NCI-H2171 treated with DMSO at 0.1 percent for 48 hours (cell line): ENCODE data around the gene PARD3.

Experiments used
- DNase-seq: peaks from one replicate; lab custom pipeline; 2025; lab: John Stamatoyannopoulos, UW

The PARD3 gene

GRCh38 chr10:34580214-34580613 is 234.9 kb downstream of the PARD3 start:
- no peak for DNase-seq

DNA sequence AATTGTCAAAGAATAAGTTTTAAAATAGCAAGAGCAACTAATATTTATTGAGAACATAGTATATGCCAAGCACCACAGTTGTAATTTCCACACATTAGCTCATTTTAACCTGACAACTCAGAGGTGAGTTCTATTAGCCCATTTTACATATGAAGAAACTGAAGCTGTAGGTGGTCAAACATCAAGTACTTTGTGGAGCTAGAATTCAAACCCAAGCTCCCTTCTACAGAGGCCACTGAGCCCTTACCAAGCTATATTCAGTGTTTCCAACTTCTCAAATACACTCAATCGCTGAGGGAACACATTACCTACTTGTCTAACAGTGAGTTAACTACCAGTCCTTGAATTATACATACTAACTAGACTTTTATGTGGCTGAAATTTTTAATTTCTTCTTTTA is 236.6 kb downstream of the PARD3 start:
- no peak for DNase-seq

- no peak for DNase-seq
These were observed 238.3 kb downstream of the PARD3 start for GRCh38 chr10:34576797-34577196.

GRCh38 chr10:34575882-34576281 is 239.2 kb downstream of the PARD3 start:
- no peak for DNase-seq

GRCh38 chr10:34574353-34574934 is 240.7 kb downstream of the PARD3 start:
- DNase-seq, result no peak

DNA sequence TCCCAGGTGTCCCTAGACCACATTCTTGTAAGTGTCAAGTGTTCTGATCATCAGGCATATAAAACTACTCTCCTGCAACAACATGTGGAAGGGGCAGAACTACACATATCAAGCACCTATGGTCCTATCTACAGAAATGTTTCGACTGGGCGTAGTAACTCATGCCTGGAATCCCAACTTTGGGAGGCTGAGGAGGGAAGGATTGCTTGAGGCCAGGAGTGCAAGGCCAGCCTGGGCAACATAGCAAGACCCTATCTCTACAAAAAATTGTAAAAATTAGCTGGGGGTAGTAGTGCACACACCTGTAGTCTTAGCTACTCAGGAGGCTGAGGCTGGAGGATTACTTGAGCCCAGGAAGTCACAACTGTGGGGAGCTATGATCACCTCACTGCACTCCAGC is 244.2 kb downstream of the PARD3 start:
- DNase-seq, result no peak

DNA sequence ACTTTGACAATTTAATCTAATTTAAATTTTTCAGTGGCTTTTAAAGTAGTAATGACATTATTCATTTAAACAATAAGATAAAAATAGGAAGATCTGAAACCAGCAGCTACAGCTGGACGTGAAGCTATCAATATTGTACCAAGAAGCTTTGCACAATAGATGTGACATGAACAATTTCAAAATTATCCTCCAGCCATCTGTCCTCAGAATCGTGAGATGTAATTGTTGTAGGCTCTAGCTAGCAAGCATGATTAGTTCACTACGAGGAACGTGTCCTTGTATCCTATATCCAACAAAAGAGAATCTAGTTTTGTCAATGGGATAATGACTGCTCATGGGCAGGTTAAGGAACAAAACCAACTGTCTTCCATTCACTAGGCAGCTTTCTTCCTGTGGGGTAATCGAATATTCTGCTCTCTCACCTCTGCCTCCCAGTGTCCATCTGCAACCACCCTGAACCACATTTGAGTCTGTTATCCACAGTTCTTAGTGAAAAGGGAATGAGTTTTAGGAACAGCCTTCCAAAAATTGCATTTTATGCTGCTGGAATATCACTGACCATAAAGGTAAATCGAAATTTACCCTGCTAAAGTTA is 247.3 kb downstream of the PARD3 start:
- DNase-seq, result peak; percentile 24

GRCh38 chr10:34565934-34566333 is 249.2 kb downstream of the PARD3 start:
- no peak for DNase-seq

DNA sequence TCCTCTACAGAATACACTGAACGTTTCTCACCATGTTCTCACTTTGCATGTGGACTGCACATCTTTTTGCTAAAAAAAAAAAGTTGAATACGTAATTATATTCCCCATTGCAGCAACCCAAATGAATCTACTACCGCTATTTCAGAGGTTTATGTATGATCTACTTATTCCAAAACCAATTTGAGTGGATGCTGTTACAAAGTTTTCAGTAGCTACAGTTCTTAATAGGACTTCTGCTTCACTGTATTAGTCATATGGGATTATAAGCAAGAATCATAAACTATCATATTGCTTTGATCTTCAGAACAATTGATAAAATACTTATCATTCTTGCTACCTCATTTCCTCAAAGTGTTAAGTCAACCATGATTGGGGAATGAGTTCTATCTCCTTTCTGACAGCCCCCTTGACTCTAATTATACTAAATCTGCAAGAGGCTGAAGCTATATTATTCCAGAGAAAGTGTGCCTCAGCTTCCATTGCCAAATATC is 257.0 kb downstream of the PARD3 start:
- no peak for DNase-seq

- DNase-seq, result no peak
These were observed 257.9 kb downstream of the PARD3 start for GRCh38 chr10:34557173-34557572.

GRCh38 chr10:34555653-34556052 is 259.4 kb downstream of the PARD3 start:
- DNase-seq, result no peak

DNA sequence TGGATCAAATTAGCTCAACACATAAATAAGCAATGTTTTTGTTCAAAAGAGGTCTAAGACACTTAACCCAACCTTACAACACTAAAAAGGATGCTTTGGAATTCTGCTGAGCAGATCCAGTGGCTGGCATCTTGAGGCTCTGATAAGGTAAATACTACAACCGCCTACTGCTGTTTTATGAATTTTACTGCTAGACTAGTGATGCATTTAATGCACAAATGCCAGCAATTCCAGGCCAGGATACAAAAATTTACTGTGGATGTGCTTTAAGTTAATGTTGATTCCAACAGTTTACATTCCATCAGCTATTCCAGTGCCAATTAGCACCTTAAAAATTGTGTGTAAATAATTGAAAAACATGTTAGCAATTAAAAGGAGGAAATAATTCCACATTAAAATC is 261.3 kb downstream of the PARD3 start:
- no peak for DNase-seq

GRCh38 chr10:34551295-34551694 is 263.8 kb downstream of the PARD3 start:
- DNase-seq, result no peak

GRCh38 chr10:34549953-34550352 is 265.1 kb downstream of the PARD3 start:
- DNase-seq, result no peak

- no peak for DNase-seq
These were observed 266.1 kb downstream of the PARD3 start for GRCh38 chr10:34549001-34549400.

DNA sequence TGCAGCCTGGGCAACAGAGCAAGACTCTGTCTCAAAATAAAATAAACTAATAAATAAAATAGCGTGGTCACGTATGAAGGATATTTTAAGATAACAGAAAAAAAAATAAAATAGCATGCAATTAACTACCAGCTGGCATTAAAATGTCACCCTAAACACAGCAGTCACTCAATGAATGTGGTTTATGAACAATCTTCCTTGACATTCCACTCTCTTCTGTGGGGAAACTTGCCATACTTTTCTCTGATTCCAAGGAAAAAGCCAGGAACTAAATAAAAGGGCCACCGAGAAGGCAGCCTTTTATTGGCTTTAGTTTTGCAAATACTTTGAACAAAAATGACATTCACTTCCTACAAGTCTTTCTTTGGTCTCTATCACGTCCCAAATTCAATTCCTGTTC is 266.6 kb downstream of the PARD3 start:
- DNase-seq, result no peak

DNA sequence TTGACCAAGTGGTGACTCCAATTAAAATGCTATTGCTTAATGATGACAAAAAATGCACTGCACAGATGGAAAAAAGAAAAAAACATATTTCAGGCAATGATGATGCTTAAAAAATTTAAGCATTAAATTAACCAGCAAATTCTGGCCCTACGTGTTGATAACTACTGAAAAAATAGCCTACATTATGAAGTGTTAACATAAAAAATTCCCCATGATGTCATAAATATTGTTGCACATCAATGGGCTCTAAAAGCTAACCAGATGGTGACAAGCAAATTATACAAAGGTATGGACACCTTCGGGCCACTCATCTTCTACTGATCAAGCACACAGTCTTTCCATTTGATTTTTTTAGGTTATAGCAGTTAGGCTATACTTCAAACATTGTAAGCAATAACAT is 267.4 kb downstream of the PARD3 start:
- DNase-seq, result no peak

- DNase-seq, result no peak
These were observed 267.8 kb downstream of the PARD3 start for GRCh38 chr10:34547291-34547690.

- DNase-seq, result peak; percentile 5
These were observed 270.7 kb downstream of the PARD3 start for GRCh38 chr10:34544400-34544799.

- DNase-seq, result no peak
These were observed 271.4 kb downstream of the PARD3 start for GRCh38 chr10:34543716-34544115.

DNA sequence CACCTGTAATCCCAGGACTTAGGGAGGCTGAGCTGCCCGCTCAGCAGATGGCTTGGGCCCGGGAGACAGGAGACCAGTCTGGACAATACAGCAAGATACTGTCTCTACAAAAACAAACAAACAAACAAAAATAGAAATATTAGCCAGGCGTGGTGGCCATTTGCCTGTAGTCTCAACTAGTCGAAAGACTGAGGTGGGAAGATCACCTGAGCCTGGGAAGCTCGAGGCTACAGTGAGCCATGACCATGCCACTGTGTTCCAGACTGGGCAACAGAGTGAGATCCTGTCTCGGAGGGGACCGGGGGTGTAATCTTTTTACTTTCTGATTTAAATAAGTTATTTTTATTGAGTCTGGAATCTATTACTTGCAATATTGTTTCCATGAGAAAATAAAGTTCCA is 274.6 kb downstream of the PARD3 start:
- no peak for DNase-seq

DNA sequence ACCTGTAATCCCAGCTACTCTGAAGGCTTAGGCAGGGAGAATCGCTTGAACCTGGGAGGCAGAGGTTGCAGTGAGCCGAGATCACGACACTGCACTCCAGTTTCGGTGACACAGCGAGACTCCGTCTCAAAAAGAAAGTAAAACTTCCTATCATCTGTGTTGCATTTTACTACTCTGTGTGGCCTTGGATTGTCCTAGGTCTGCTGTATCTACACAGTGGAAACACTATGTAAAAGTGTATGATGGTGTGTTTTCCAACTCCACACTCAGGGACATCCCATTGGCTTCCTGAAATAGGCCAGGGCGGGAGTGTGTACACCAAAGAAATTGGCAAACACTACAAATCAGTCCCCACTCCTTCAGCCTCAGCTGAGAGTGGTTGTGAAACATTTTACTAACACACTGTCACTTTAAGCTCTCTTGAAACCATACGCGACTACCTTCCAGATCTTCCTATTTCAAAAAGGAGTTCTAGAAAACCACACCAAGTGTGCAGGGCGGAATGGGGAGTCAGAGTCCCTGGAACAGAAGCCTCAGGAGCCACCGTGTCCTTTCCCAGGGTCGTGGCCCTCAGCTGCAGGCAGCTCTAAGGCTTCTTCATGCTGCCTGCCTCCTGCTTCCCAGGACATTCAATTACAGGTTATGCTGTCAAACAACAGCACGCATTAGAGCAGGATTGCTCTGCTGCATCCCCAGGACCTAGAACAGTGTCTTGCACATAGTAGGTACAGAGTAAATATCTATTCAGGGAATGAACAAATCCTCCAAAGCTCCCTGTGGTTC is 275.4 kb downstream of the PARD3 start:
- no peak for DNase-seq

GRCh38 chr10:34538281-34538829 is 276.7 kb downstream of the PARD3 start:
- DNase-seq, result no peak
